ENCODE data around the gene ERMN. TPM values are rescaled to one million over a fixed set of nuclear protein-coding genes. Genes with fewer than 3 reads are reported as not detected.

The ERMN gene
- total RNA-seq, result not detected in 2 replicates

DNA sequence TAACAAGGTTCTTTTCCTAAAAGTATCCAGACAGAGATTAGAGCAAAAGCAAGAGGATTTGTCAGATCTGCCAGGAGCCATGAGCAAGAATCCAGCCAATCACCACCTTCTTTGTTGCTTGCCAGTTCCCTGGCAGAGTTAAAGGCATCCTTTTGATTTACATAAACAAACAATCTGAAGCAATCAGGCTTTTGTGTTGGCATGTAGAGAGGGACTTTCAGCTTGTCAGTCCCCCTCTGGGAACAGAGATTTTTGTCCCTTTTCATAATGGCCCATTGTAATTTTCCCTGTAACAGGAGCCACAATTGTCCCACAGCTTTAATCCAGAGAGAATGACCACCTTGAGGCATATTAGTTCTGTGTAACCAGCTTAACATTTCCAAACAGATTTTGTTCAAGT, at the start of gene ERMN:
TSS of gene ERMN (minus strand) at position 39 of the 400 bp plus-strand sequence. CDS start 182 bp downstream, outside the sequence.

Other genes starting within 250 kb of the ERMN start
- 62.3 and 81.0 TPM in 2 replicates for gene GALNT5, start 68.1 kb downstream of the ERMN start, total RNA-seq
- not detected in 2 replicates for gene CYTIP, start 118.3 kb upstream of the ERMN start, total RNA-seq